HG03342 (cell line): ENCODE data around the gene TRAK1.

Experiments
- ATAC-seq: cut with Tn5 transposase; IDR thresholded peaks from one replicate; pipeline ENCODE4 v1.9.1; 2021; ENCODE audit warnings: mild to moderate bottlenecking, moderate library complexity; ENCODE audit not compliant: unreplicated experiment

Gene TRAK1

DNA sequence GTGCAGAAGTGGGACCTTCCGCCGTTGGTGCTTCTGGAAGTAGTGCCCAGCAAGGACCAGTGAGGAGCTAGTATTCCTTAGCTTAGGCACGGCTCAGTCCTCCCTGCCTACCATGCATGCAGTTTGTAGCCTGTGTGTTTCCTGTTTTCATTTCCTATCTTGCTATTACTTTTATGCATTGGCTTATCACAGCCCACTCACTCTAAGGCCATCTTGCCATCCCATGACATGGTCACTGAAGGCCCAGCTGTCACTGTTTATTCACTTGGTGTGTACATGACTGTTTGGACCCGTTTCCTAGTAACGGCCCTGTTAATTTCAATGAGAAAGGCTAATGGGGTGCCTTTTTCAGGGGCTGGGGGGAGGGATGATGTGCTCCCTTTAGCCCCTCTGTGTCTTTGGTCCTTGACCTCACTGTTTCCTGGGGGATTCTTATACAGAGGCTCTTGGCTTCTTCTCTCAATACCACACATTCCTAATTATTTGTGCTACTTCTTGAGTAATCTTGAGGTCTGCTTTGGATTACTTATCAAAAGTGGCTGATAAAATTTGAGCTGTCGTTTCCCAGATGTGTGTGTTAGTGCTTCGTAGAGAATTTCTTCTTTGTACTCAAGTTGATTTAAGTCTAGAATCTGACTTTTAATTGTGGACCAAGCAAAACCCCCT, 24.5 kb upstream of the TRAK1 start:
- ATAC-seq: peak; percentile 65

DNA sequence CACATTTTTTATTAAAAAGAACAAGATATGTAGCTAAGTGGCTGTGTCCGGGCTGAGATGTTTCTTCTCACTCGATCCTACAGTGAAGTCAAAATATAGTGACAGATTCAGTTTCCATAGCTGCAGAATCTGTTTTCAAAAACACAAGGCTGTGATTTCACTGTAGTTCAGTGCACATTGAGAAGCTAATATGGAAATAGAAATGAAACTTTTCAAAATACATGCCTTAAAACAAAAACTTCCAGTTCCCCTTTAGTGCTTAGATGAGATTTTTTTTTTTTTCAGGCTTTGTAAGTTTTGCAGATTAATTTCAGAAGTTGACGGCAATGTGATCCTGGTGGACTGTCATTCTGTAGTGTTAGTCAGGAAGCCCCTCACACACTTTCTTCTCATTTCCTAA, 23.8 kb upstream of the TRAK1 start:
- ATAC-seq: peak; percentile 84

DNA sequence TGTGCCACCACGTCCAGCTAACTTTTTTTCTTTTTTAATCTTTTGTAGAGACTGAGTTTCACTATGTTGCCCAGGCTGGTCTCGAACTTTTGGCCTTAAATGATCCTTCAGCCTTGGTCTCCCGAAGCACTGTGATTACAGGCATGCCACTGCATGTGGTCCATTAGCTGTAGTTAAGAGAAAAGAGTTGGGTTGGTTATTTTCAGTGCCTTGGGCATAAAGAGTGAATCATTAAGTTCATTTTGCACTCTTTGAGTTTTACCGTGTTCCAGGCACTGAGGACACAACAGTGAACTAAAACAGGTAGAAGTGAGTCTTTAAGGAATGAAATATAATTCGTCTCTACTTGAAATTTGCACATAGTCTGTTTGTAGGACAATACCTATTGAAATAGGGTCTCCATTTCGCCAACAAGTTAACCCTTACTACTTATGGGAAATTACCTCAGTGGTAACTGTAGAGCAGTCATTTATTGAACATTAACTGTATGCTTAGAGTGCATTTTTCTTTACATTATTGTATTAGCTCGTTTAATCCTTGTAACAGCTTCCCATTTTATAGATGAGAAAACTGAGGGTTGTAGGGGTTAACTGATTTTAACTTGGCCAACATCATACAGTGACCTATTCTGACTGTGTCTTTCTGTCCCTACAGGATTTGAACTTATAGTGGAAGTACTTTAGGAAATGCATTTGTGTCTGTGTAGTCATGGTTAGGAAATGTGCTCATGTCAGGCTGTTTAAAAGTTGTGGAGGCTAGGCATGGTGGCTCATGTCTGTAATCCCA, 22.7 kb upstream of the TRAK1 start:
- no peak for ATAC-seq

- ATAC-seq: no peak
These were observed 21.1 kb upstream of the TRAK1 start for GRCh38 chr3:42070089-42070488.

DNA sequence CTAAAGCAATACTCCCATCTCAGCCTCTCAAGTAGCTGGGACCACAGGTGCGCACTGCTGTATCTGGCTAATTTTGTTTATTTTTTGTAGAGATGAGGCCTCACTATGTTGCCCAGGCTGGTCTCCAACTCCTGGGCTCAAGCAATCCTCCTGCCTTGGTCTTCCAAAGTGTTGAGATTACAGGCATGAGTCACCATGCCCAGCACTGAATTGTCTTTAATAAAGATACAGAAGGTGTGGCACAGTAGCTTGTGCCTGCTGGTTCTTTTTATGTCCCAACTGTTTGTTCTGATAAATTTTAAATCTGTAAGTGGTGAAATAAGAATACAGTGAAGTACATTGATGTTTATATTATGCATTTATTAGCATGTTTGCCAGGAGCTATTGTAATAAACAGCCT, 20.6 kb upstream of the TRAK1 start:
- ATAC-seq: no peak

DNA sequence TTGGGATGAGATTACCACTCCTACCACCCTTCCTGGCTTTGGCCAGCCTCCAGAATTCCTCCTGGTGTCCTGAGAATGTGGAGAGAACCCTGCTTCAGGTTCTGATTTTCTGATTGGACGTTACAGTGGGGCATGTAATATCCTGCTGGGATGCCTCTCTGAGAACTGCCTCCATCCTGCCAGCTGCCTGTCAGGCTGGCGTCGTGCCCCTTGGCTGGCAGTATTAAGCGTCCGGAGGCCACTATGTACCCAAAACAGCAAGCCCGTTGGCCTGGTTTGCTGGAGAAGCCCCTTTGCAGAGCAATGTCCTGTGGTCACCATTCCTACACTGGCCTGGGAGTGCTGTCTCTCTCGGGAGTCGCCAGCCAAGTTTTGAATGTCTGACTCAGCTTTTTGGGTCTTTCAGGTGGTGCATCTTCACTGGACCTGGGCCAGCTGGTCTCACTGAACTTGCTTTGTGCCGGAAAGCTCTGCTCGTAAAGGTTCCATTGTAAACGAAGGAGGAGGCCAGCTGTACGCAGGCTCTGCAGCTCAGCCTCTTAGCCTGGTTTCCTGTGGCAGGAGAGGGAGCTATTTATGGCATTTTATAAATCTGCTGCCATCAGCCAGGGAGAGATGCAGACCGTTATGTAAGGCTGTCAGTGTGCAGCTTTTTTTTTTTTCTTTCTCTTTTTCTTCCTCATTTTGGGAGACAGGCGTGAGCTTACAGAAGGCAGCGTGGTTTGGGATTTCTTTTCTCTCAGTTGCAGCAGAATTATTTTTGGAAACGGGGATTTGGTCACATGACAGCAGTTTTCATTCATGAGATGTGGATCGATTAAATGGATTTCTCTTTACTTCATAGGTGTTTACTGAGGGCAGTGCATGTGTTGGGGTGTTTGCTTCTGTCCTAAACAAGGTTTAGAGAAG, 19.0 kb upstream of the TRAK1 start:
- no peak for ATAC-seq

DNA sequence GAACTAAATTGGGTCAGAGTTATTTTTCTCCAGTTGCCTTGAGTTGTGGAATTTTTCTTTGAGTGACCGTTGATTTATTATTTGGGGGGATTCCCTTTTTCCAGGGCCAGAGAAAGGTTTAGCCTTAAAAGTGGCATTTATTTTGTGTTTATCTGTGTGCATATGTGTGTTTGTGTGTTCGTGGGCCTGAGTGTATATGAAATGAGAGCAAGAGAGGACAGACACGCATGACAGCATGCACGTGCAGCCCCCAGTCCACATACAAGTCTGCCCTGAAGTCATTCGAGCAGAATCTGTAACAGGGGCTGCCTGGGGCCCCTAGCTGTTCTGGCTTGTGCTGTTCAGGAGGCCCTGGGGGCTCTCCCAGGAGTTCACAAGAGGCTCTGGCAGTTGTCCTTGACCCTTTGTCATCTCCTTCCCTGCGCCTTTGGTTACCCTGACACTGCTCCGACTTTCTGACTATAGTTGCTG, 18.3 kb upstream of the TRAK1 start:
- ATAC-seq: no peak

- ATAC-seq: no peak
These were observed 13.4 kb upstream of the TRAK1 start for GRCh38 chr3:42077785-42078184.

- ATAC-seq: no peak
These were observed 12.5 kb upstream of the TRAK1 start for GRCh38 chr3:42078677-42079076.

- ATAC-seq: no peak
These were observed 11.3 kb upstream of the TRAK1 start for GRCh38 chr3:42079701-42080452.

DNA sequence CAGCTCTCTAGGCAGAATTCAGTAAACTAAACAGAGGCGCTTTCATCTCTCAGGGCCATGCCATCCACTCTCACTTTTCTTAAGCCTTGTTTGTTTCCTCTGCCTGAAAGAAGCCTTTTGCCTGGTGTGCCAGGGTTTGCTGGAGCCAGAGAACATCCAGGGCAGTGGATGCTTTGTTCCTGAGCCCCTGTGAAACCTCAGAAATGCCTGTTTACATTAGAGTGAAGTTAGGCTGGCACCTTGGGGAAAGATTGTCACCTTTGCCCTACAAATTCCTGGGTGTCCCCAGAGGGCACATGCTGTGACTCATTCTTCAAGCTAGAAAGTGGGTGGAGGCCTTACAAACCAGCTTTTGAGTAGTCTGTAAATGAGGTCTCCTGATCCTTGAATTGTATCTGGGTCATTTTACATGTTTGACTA, 10.7 kb upstream of the TRAK1 start:
- ATAC-seq: no peak

DNA sequence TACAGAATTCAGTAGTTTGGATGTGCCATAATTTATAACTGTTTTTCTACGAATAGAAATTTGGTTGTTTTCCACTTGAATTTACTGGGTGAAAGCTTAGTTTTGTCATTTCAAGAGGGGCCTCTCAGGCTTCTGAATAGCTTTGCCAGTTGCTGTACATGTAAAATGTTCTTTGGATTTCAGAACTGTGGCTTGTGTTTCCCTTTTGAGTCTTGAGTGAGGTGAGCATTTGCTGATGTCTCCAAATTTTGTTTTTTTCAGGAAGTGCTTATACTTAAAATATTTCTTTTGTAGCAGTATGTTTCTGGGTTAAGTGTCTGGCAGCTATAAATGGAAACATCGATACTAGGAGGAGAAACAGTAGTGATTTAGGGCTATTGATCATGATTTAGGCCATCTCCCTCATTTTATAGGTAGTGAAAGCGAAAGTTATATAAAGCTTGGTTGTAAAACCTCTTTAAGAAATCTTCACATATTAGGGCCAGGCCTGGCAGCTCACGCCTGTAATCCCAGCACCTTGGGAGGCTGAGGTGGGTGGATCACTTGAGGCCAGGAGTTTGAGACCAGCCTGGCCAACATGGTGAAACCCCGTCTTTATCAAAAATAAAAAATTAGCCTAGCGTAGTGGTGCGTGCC, 9.2 kb upstream of the TRAK1 start:
- ATAC-seq: no peak

- ATAC-seq: no peak
These were observed 6.6 kb upstream of the TRAK1 start for GRCh38 chr3:42084586-42084985.

GRCh38 chr3:42085641-42086376, 5.3 kb upstream of the TRAK1 start:
- ATAC-seq: no peak

DNA sequence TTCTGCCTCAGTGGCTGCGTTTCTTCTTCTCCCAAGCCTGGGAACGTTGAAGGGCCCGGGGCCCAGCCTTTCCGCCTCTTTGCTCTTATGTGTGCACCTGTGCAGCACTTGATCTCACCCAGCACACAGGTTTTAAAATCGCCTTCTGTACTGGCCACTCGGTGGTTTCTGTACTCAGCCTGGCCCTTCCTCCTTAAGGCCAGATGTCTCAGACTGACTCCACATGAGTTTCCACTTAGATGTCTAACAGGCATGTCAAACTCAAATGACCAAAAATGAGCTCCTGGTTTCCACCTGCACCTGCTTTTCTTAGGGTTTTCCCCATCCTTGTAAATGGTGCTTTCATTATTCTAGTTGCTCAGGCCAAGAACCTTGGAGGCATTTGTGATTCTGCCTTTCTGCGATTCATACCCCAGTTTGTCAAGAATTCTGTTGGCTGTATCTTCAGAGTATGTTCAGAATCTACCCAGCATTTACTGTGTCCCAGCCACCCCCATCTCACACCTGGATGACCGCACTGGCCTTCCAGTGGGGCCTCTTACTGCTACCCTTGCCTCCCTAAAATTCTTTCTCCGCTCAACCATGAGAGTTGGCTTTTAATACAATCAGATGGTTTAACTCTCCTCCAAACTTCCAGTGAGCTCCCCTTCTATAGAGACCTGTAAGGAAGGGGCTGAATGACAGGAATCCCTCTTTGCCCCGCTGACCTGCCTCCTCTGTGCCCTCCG, 2.2 kb upstream of the TRAK1 start:
- peak; percentile 48 for ATAC-seq

- ATAC-seq: no peak
These were observed 849 bp downstream of the TRAK1 start for GRCh38 chr3:42092006-42092405.

DNA sequence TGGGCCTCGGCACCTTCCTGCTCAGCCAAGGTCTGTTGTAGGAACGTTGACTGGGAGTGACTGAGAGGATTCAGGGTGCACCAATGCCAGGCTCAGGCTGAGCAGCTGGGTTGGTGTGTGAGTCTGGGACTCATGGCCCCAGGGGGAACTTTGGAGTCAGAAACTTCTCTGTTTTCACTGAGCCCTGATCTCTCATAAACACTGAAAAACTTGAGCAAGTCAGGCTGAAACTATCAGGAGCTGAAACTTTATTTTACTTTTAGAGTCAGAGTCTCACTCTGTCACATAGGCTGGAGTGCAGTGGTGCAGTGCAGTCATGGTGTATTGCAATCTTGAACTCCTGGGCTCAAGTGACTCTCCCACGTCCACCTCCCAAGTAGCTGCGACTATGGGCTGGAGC, 3.0 kb downstream of the TRAK1 start:
- peak; percentile 45 for ATAC-seq

DNA sequence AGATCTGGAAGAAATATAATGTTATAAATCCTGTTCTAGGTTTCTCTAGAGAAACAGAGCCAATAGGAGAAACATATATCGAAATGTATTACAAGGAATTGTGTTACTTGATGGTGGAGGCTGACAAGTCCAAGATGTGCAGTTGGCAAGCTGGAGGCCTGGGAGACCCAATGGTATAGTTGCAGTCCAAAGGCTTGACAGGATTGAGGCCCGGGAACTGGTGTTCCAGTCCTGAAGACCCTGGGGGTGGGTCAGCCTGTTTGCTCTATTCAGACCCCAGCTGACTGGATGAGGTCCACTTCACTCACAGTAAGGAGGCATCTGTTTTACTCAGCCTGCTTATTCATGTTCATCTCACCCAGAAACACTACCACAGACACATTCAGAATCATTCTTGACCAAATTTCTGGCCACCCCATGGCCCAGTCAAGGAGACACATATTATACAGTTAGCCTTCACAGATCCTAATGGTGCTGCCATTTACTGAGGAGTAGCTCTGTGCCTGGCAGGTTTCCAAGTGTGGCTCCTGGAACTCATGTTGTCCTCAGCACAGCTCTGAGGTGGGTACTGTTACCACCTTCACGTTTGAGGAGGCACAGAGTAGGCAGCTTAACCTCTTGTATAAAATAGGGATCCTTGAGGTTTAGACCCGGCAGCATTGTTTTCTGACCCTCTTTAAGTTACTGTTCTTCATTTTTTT, 3.7 kb downstream of the TRAK1 start:
- no peak for ATAC-seq
